HepG2 (cell line): ENCODE measurements around the gene RRP9.

ENCODE experiments used
- MYNN ChIP-seq: sonication (generic); formaldehyde crosslinking; IDR thresholded peaks from 2 replicates; pipeline ENCODE4 v1.4.0; 2020; ENCODE audit warnings: mild to moderate bottlenecking, low read depth, missing genetic modification reagents
- SUZ12 ChIP-seq: fragments of 150-350 bp; IDR thresholded peaks from 2 replicates; pipeline ENCODE4 v1.6.1; 2014; ENCODE audit warnings: low read depth, low read length
- ZNF468 ChIP-seq: sonication (generic); formaldehyde crosslinking; IDR thresholded peaks from 2 replicates; pipeline ENCODE4 v1.8.0; 2022; ENCODE audit warnings: mild to moderate bottlenecking, moderate library complexity, missing genetic modification reagents
- TF ChIP-seq, protein P1 (sequence below): sonication (generic); formaldehyde crosslinking; IDR thresholded peaks from 2 replicates; pipeline ENCODE4 v1.5.0; 2020; ENCODE audit warnings: mild to moderate bottlenecking, missing genetic modification reagents, moderate library complexity
- TF ChIP-seq, protein P2 (sequence below): sonication (generic); formaldehyde crosslinking; IDR thresholded peaks from 2 replicates; pipeline ENCODE4 v1.4.0; 2020; ENCODE audit warnings: missing genetic modification reagents

DNA sequence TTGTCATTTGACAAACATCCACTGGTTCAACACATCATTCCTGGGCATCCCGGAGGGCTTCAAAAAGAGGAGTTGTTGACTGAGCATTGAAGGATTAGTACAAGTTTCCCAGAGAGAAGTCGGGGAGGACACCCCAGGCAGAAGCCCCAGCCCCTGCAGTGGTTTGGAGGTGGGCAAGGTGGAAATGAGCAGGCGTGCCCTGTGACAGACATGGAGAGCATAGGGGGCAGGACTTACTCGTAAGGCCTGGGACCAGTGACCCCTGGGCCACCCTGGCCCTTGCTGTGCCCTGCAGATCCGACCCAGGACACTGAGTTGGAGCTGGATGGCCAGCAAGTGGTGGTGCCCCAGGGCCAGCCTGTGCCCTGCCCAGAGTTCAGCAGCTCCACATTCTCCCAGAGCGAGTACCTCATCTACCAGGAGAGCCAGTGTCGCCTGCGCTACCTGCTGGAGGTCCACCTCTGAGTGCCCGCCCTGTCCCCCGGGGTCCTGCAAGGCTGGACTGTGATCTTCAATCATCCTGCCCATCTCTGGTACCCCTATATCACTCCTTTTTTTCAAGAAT is 6.4 kb upstream of the RRP9 start:
- no peak for TF ChIP-seq ZNF468 (CRISPR knock-in tag)
- TF ChIP-seq SUZ12 = no peak
- TF ChIP-seq, protein P1, sequence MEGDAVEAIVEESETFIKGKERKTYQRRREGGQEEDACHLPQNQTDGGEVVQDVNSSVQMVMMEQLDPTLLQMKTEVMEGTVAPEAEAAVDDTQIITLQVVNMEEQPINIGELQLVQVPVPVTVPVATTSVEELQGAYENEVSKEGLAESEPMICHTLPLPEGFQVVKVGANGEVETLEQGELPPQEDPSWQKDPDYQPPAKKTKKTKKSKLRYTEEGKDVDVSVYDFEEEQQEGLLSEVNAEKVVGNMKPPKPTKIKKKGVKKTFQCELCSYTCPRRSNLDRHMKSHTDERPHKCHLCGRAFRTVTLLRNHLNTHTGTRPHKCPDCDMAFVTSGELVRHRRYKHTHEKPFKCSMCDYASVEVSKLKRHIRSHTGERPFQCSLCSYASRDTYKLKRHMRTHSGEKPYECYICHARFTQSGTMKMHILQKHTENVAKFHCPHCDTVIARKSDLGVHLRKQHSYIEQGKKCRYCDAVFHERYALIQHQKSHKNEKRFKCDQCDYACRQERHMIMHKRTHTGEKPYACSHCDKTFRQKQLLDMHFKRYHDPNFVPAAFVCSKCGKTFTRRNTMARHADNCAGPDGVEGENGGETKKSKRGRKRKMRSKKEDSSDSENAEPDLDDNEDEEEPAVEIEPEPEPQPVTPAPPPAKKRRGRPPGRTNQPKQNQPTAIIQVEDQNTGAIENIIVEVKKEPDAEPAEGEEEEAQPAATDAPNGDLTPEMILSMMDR (CRISPR knock-in tag) = no peak
- TF ChIP-seq, protein P2, sequence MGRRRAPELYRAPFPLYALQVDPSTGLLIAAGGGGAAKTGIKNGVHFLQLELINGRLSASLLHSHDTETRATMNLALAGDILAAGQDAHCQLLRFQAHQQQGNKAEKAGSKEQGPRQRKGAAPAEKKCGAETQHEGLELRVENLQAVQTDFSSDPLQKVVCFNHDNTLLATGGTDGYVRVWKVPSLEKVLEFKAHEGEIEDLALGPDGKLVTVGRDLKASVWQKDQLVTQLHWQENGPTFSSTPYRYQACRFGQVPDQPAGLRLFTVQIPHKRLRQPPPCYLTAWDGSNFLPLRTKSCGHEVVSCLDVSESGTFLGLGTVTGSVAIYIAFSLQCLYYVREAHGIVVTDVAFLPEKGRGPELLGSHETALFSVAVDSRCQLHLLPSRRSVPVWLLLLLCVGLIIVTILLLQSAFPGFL (CRISPR knock-in tag) = no peak
- TF ChIP-seq MYNN (CRISPR knock-in tag) = no peak
